ENCODE measurements around the gene SERPINB11. TPM values are rescaled to one million over a fixed set of nuclear protein-coding genes. Genes with fewer than 3 reads are reported as not detected.

Gene SERPINB11
- total and polyA plus RNA-seq, 10 of the 15 experiments (the other 5 are each of a cell fraction or from before 2014, with no cell fraction given) = not detected

GRCh38 chr18:63708650-63709049, 5.9 kb downstream of the SERPINB11 start:
- TF ChIP-seq YBX1 (IDR thresholded peaks at IDR 0.05) (no peak), ZNF687 (IDR thresholded peaks at IDR 0.05) (no peak), ZNF592 (IDR thresholded peaks at IDR 0.05) (no peak), E2F4 (IDR thresholded peaks at IDR 0.05; ENCODE audit: low read depth, low read length) (no peak), SREBF2 (IDR thresholded peaks at IDR 0.05; ENCODE audit: low read length) (no peak), CEBPB (IDR thresholded peaks at IDR 0.05; ENCODE audit: borderline replicate concordance in 1 of 2, low read depth in 2 of 2, low read length in 2 of 2) (no peak), KLF5 (IDR thresholded peaks at IDR 0.05; ENCODE audit: partially characterized antibody) (no peak), CHD2 (IDR thresholded peaks at IDR 0.05; ENCODE audit: borderline replicate concordance, low read depth, low read length) (no peak), SMARCA5 (IDR thresholded peaks at IDR 0.05) (no peak), REST (IDR thresholded peaks at IDR 0.05; ENCODE audit: low read depth, low read length) (no peak), MXI1 (IDR thresholded peaks at IDR 0.05; ENCODE audit: low read depth, low read length) (no peak)
- no TSS peak for BruUV-seq (replicated peaks)
- Histone ChIP-seq H3K27ac (ENCODE audit: control insufficient read depth, insufficient read depth) (no peak overlapping the region), H4K20me1 (ENCODE audit: control insufficient read depth, insufficient read depth) (no peaks in the 10 kb centered on the region), H3K4me3 (no peak overlapping the region), H3K9me3 (replicated peaks; ENCODE audit: control insufficient read depth, insufficient read depth, low read length) (no peaks in the 10 kb centered on the region; the same call in 2 of the 3 replicates), H3K4me1 (ENCODE audit: control insufficient read depth, insufficient read depth, low read length) (no peaks in the 10 kb centered on the region), H3K4me2 (ENCODE audit: control insufficient read depth, insufficient read depth) (no peak overlapping the region), H3K27me3 (replicated peaks in 1 of 2; ENCODE audit: control insufficient read depth in 2 of 2, insufficient read depth in 2 of 2, low read length in 1 of 2) (no peaks in the 10 kb centered on the region), H3K79me2 (ENCODE audit: control insufficient read depth, insufficient read depth, low read length) (no peaks in the 10 kb centered on the region), H2AFZ (ENCODE audit: control insufficient read depth, low read depth, low read length) (no peak overlapping the region), H3K36me3 (ENCODE audit: control insufficient read depth in 2 of 2, insufficient read depth in 2 of 2, low read length in 1 of 2) (no peaks in the 10 kb centered on the region), H3K9ac (ENCODE audit: control insufficient read depth, insufficient read depth, low read length) (no peak overlapping the region)
- in situ Hi-C loops (cut with MboI) (no loop called here), intact Hi-C loops (cut with micrococcal nuclease; ENCODE audit: unreplicated experiment) (no loop called here)
- SMC1A ChIA-PET (ENCODE audit: uncharacterized antibody, unreplicated experiment) = no interaction called here
- no peak for FAIRE-seq
- CTCF ChIA-PET = no interaction called here
- DNase-seq (ENCODE audit: low read depth, low spot score) = no peak
- 0% methylated on average over 3 of the region's 3 CpGs for WGBS (ENCODE audit: insufficient coverage, insufficient replicate concordance, low lambda C conversion rate, missing lambda C conversion rate)
- POLR2A ChIA-PET = no interaction called here
- no peak for ATAC-seq
- RAD21 ChIA-PET (ENCODE audit: unreplicated experiment) = no interaction called here

All from GM12878 (cell line).